HCT116 (cell line): ENCODE results near the gene WDR38. TPM values are rescaled to one million over a fixed set of nuclear protein-coding genes. Genes with fewer than 3 reads are reported as not detected.

Experiments
- ATAC-seq: fragments of 200-7000 bp; cut with Tn5 transposase; 2 replicates; pipeline ENCODE4 v1.9.1; 2020; ENCODE audit warnings: mild to moderate bottlenecking, moderate library complexity
- BruUV-seq: library from RNA; stranded (reverse); fragments of 400-500 nt; replicated peaks from 2 replicates; lab custom pipeline; 2021; lab: Mats Ljungman, UMichigan
- CTCF ChIA-PET: fragments of 300-600 bp; sonication (Branson Sonifier 250); formaldehyde crosslinking; loops from one replicate; lab custom pipeline; 2021; ENCODE audit warnings: antibody characterized with exemption; lab: Charles Lee
- POLR2A ChIA-PET: fragments of 300-600, 350-600 bp; sonication (Branson Sonifier 250); formaldehyde crosslinking; loops from one replicate; lab custom pipeline; 2021; ENCODE audit warnings: antibody characterized with exemption; lab: Charles Lee
- RAD21 ChIA-PET, 2 experiments: fragments of 300-600 bp; sonication (Branson Sonifier 250); formaldehyde crosslinking; loops; one replicate each; lab custom pipeline; 2023; ENCODE audit warnings: low total read pairs in 2 of 2; ENCODE audit not compliant: uncharacterized antibody in 2 of 2, unreplicated experiment in 2 of 2, low non-redundant PET in 1 of 2; lab: Charles Lee
- DNase-seq: peaks from one replicate; pipeline ENCODE4 v3.0.0-alpha.2; 2010; ENCODE audit warnings: low read depth, low spot score
- H2AFZ ChIP-seq: fragments of 200-600 bp; shearing (Covaris generic), sonication (generic); 2 replicates; pipeline ENCODE4 v1.6.1; 2017; ENCODE audit warnings: low read depth, mixed run types, mixed read lengths, antibody characterized with exemption, low read length; ENCODE audit not compliant: poor library complexity, severe bottlenecking
- H3K27ac ChIP-seq: 2 replicates; pipeline ENCODE4 v1.5.1; 2012; ENCODE audit warnings: low read depth, low read length
- H3K27me3 ChIP-seq: fragments of 200-600 bp; sonication (generic); 2 replicates; pipeline ENCODE4 v1.6.1; 2016; ENCODE audit warnings: mixed run types, low read length, mixed read lengths; ENCODE audit not compliant: insufficient read depth
- H3K36me3 ChIP-seq, 2 experiments: fragments of 200-500 bp in 1 of 2; fragments of 200-600 bp in 1 of 2; sonication (Bioruptor generic) in 1 of 2; sonication (generic) in 1 of 2; 2 replicates each; pipeline versions ENCODE4 v1.5.1 to v1.6.1; 2014 to 2016; ENCODE audit warnings: low read length in 2 of 2, inconsistent platforms in 1 of 2, mixed read lengths in 1 of 2, mixed run types in 1 of 2; ENCODE audit not compliant: insufficient read depth in 2 of 2, control insufficient read depth in 1 of 2
- H3K4me1 ChIP-seq, 2 experiments: fragments of 200-600 bp in 1 of 2; sonication (generic) in 1 of 2; 2 replicates each; pipeline versions ENCODE4 v1.5.1 to v1.6.1; 2012 to 2017; ENCODE audit warnings: low read length in 2 of 2, inconsistent platforms in 1 of 2, mild to moderate bottlenecking in 1 of 2, mixed read lengths in 1 of 2, mixed run types in 1 of 2, moderate library complexity in 1 of 2; ENCODE audit not compliant: insufficient read depth in 2 of 2, control insufficient read depth in 1 of 2
- H3K4me2 ChIP-seq: fragments of 200-600 bp; sonication (generic); 2 replicates; pipeline ENCODE4 v1.6.1; 2017; ENCODE audit warnings: mixed run types, low read length, mixed read lengths
- H3K4me3 ChIP-seq, 2 experiments: fragments of 200-600 bp in 1 of 2; sonication (generic) in 1 of 2; replicated peaks in 1 of 2; 2 replicates each; pipeline ENCODE4 v1.5.1; 2011 to 2016; ENCODE audit warnings: low read length in 2 of 2, control low read depth in 1 of 2, low read depth in 1 of 2, mild to moderate bottlenecking in 1 of 2, mixed read lengths in 1 of 2, mixed run types in 1 of 2
- H3K79me2 ChIP-seq: fragments of 200-600 bp; sonication (generic); 2 replicates; pipeline ENCODE4 v1.6.1; 2017; ENCODE audit warnings: mild to moderate bottlenecking, mixed run types, low read length, moderate library complexity, mixed read lengths; ENCODE audit not compliant: insufficient read depth
- H3K9ac ChIP-seq: fragments of 200-600 bp; sonication (generic); 2 replicates; pipeline ENCODE4 v1.6.1; 2016; ENCODE audit warnings: low read length, mixed read lengths
- H3K9me2 ChIP-seq: fragments of 200-600 bp; sonication (generic), shearing (Covaris generic); 2 replicates; pipeline ENCODE4 v1.6.1; 2017; ENCODE audit warnings: mixed run types, mild to moderate bottlenecking, moderate library complexity; ENCODE audit not compliant: insufficient read depth
- H3K9me3 ChIP-seq, 2 experiments: fragments of 200-500 bp in 1 of 2; fragments of 200-600 bp in 1 of 2; sonication (Bioruptor generic) in 1 of 2; sonication (generic) in 1 of 2; 2 replicates each; pipeline ENCODE4 v1.6.1; 2014 to 2017; ENCODE audit warnings: low read length in 2 of 2, mixed read lengths in 2 of 2, inconsistent platforms in 1 of 2, low read depth in 1 of 2, mild to moderate bottlenecking in 1 of 2, mixed run types in 1 of 2, moderate library complexity in 1 of 2; ENCODE audit not compliant: control insufficient read depth in 1 of 2, insufficient read depth in 1 of 2
- H4K20me1 ChIP-seq: fragments of 200-600 bp; sonication (generic), shearing (Covaris generic); 2 replicates; pipeline ENCODE4 v1.6.1; 2017; ENCODE audit warnings: mixed run types, mild to moderate bottlenecking, moderate library complexity; ENCODE audit not compliant: insufficient read depth
- ATF3 ChIP-seq: IDR thresholded peaks from 2 replicates; pipeline ENCODE4 v1.6.1; 2012
- CEBPB ChIP-seq: IDR thresholded peaks from 2 replicates; pipeline ENCODE4 v1.6.1; 2012; ENCODE audit warnings: low read depth
- CTCF ChIP-seq, 3 experiments: fragments of 200-600 bp in 1 of 3; sonication (generic) in 1 of 3; IDR thresholded peaks in 2 of 3; conservative IDR thresholded peaks in 1 of 3; 2 replicates each; pipeline ENCODE4 v1.5.1; 2012 to 2017; ENCODE audit warnings: low read depth in 2 of 3, low read length in 2 of 3, antibody characterized with exemption in 1 of 3, borderline replicate concordance in 1 of 3, control low read depth in 1 of 3, mild to moderate bottlenecking in 1 of 3, mixed read lengths in 1 of 3, mixed run types in 1 of 3, moderate library complexity in 1 of 3; ENCODE audit not compliant: insufficient read depth in 1 of 3
- EGR1 ChIP-seq: IDR thresholded peaks from 2 replicates; pipeline ENCODE4 v1.6.1; 2012; ENCODE audit warnings: low read depth
- EZH2 ChIP-seq: fragments of 200-600 bp; sonication (generic); IDR thresholded peaks from 2 replicates; pipeline ENCODE4 v1.6.1; 2017; ENCODE audit warnings: antibody characterized with exemption, mixed run types
- JUND ChIP-seq: IDR thresholded peaks from 2 replicates; pipeline ENCODE4 v1.6.1; 2012
- MAX ChIP-seq: IDR thresholded peaks from 2 replicates; pipeline ENCODE4 v1.6.1; 2012
- POLR2A ChIP-seq: IDR thresholded peaks from 2 replicates; pipeline ENCODE4 v1.7.0; 2011; ENCODE audit warnings: borderline replicate concordance; ENCODE audit not compliant: insufficient read depth, insufficient read length; ENCODE audit errors: extremely low read depth
- POLR2AphosphoS5 ChIP-seq: IDR thresholded peaks from 2 replicates; pipeline ENCODE4 v1.6.1; 2011; ENCODE audit warnings: mild to moderate bottlenecking, low read depth, low read length, moderate library complexity
- SIN3A ChIP-seq: IDR thresholded peaks from 2 replicates; pipeline ENCODE4 v1.6.1; 2012; ENCODE audit warnings: low read depth
- SP1 ChIP-seq: IDR thresholded peaks from 2 replicates; pipeline ENCODE4 v1.6.1; 2012; ENCODE audit warnings: low read depth
- SRF ChIP-seq: IDR thresholded peaks from 2 replicates; pipeline ENCODE4 v1.6.1; 2012; ENCODE audit warnings: low read depth
- TCF7L2 ChIP-seq: IDR thresholded peaks from 2 replicates; pipeline ENCODE4 v1.7.0; 2011; ENCODE audit warnings: borderline replicate concordance, inconsistent platforms; ENCODE audit not compliant: insufficient read depth, insufficient read length; ENCODE audit errors: extremely low read depth
- ZBTB33 ChIP-seq: IDR thresholded peaks from 2 replicates; pipeline ENCODE4 v1.6.1; 2011; ENCODE audit warnings: mild to moderate bottlenecking, low read length, moderate library complexity; ENCODE audit not compliant: insufficient replicate concordance; ENCODE audit errors: extremely low read depth
- ZFX ChIP-seq: fragments of 450-650 bp; IDR thresholded peaks from 2 replicates; pipeline ENCODE4 v1.6.1; 2017
- intact Hi-C: fragments of 100-400 bp; cut with micrococcal nuclease; formaldehyde crosslinking; loops from 2 replicates; pipeline ENCODE4 v1.10.0; 2022
- total RNA-seq: library from RNA; stranded (reverse); gene quantifications from one replicate; pipeline ENCODE4 v1.2.1, GENCODE V29; 2021; ENCODE audit not compliant: unreplicated experiment

WDR38 gene
- total RNA-seq, 1 experiment from 2014 or later, result not detected

GRCh38 chr9:124849801-124850200, 3.5 kb upstream of the WDR38 start:
- Histone ChIP-seq H3K36me3 (no peaks in the 10 kb centered on the region), H3K4me1 (peaks cover 5 to 17% of the 10 kb centered on the region in 2 experiments; a peak in 3 of 4 replicates), H3K9me3 (no peaks in the 10 kb centered on the region), H3K27ac (no peak overlapping the region), H3K9ac (no peak overlapping the region), H3K79me2 (no peaks in the 10 kb centered on the region), H2AFZ (no peak overlapping the region), H3K4me3 (no peak overlapping the region), H4K20me1 (no peaks in the 10 kb centered on the region), H3K9me2 (no peaks in the 10 kb centered on the region), H3K4me2 (no peak overlapping the region), H3K27me3 (no peaks in the 10 kb centered on the region)
- intact Hi-C loops, result loop anchor here (10.0 kb wide), 1 partner anchor 435 kb away; the partner anchor contains the start of gene PSMB7
- DNase-seq, result no peak
- ChIA-PET POLR2A (no interaction called here), CTCF (interaction anchor here (7.2 to 11.7 kb wide), 2 partner anchors 9 to 76 kb away, joined by 87 to 601 read pairs; partner anchors contain the start of genes NR6A1 and OLFML2A), RAD21 (interaction anchor here in 1 of 2 experiments (1.0 kb wide), 1 partner anchor 71 kb away, joined by 3 read pairs; no protein-coding TSS in a partner anchor)
- no peak for TF ChIP-seq MAX
- no peak for TF ChIP-seq SRF
- TF ChIP-seq TCF7L2, result no peak
- no peak for TF ChIP-seq EGR1
- no peak for TF ChIP-seq SP1
- no peak for TF ChIP-seq POLR2AphosphoS5
- TF ChIP-seq ZBTB33, result no peak
- TF ChIP-seq EZH2, result no peak
- TF ChIP-seq ATF3, result no peak
- TF ChIP-seq CEBPB, result no peak
- TF ChIP-seq CTCF (IDR thresholded peaks at IDR 0.05 in 2 of 3, conservative IDR thresholded peaks at IDR 0.05 in 1 of 3; ENCODE audit: borderline replicate concordance in 1 of 3, insufficient read depth in 1 of 3, low read depth in 2 of 3, low read length in 2 of 3), result no peak
- no peak for TF ChIP-seq JUND
- TF ChIP-seq POLR2A, result no peak
- TF ChIP-seq SIN3A, result no peak
- no peak for TF ChIP-seq ZFX
- no TSS peak for BruUV-seq
- no peak for ATAC-seq
